GM12878 (cell line): ENCODE measurements around the gene GPR158. TPM values are rescaled to one million over a fixed set of nuclear protein-coding genes. Genes with fewer than 3 reads are reported as not detected.

ENCODE experiments used
- ATAC-seq: fragments of 200-7000 bp; cut with Tn5 transposase; 3 replicates; pipeline ENCODE4 v1.9.1; 2020; ENCODE audit warnings: mild to moderate bottlenecking, moderate library complexity
- BruUV-seq: library from RNA; stranded (reverse); fragments of 400-500 nt; replicated peaks from 2 replicates; lab custom pipeline; 2021; lab: Mats Ljungman, UMichigan
- CTCF ChIA-PET: fragments of 300-600 bp; sonication (Branson Sonifier 250); formaldehyde crosslinking; extraction: SDS; loops from one replicate; lab custom pipeline; 2021; ENCODE audit warnings: inconsistent platforms; lab: Yijun Ruan, JAX
- POLR2A ChIA-PET: fragments of 350-600 bp; formaldehyde crosslinking; extraction: SDS; loops from one replicate; lab custom pipeline; 2021; ENCODE audit warnings: inconsistent platforms; lab: Charles Lee
- RAD21 ChIA-PET: fragments of 300-600 bp; sonication (Branson Sonifier 250); formaldehyde crosslinking; loops from one replicate; lab custom pipeline; 2023; ENCODE audit warnings: antibody characterized with exemption; ENCODE audit not compliant: unreplicated experiment; lab: Charles Lee
- SMC1A ChIA-PET: fragments of 300-600 bp; sonication (Branson Sonifier 250); formaldehyde crosslinking; loops from one replicate; lab custom pipeline; 2023; ENCODE audit not compliant: unreplicated experiment, uncharacterized antibody; lab: Charles Lee
- DNase-seq: peaks from one replicate; pipeline ENCODE4 v3.0.0-alpha.2; 2011; ENCODE audit warnings: low read depth, low spot score
- FAIRE-seq: peaks from 3 replicates; lab custom pipeline; 2011; peaks lifted over from hg19 to GRCh38; lab: Jason Lieb, UNC
- H2AFZ ChIP-seq: 2 replicates; pipeline ENCODE4 v1.6.0; 2011; ENCODE audit warnings: low read depth, low read length, control low read depth; ENCODE audit not compliant: control insufficient read depth
- H3K27ac ChIP-seq: 2 replicates; pipeline ENCODE4 v1.5.1; 2011; ENCODE audit warnings: control low read depth; ENCODE audit not compliant: control insufficient read depth, insufficient read depth
- H3K27me3 ChIP-seq, 2 experiments: replicated peaks in 1 of 2; 2 replicates each; pipeline versions ENCODE4 v1.6.0 to v1.6.1; 2011; ENCODE audit warnings: low read length in 1 of 2; ENCODE audit not compliant: control insufficient read depth in 2 of 2, insufficient read depth in 2 of 2
- H3K36me3 ChIP-seq, 2 experiments: 2 replicates each; pipeline ENCODE4 v1.5.1; 2011; ENCODE audit warnings: low read length in 1 of 2; ENCODE audit not compliant: control insufficient read depth in 2 of 2, insufficient read depth in 2 of 2
- H3K4me1 ChIP-seq: 2 replicates; pipeline ENCODE4 v1.6.1; 2011; ENCODE audit warnings: mild to moderate bottlenecking, low read length, moderate library complexity, mixed read lengths; ENCODE audit not compliant: control insufficient read depth, insufficient read depth
- H3K4me2 ChIP-seq: 2 replicates; pipeline ENCODE4 v1.6.0; 2011; ENCODE audit warnings: control low read depth; ENCODE audit not compliant: control insufficient read depth, insufficient read depth
- H3K4me3 ChIP-seq: fragments of 200-600 bp; sonication (generic); 2 replicates; pipeline ENCODE4 v1.5.1; 2016
- H3K79me2 ChIP-seq: 2 replicates; pipeline ENCODE4 v1.6.0; 2011; ENCODE audit warnings: low read length; ENCODE audit not compliant: control insufficient read depth, insufficient read depth
- H3K9ac ChIP-seq: 2 replicates; pipeline ENCODE4 v1.8.0; 2011; ENCODE audit warnings: low read length, control low read depth, mixed read lengths; ENCODE audit not compliant: control insufficient read depth, insufficient read depth
- H3K9me3 ChIP-seq: replicated peaks from 3 replicates; pipeline ENCODE4 v1.5.1; 2011; ENCODE audit warnings: mild to moderate bottlenecking, low read length; ENCODE audit not compliant: control insufficient read depth, insufficient read depth
- H4K20me1 ChIP-seq: 2 replicates; pipeline ENCODE4 v1.6.0; 2011; ENCODE audit not compliant: control insufficient read depth, insufficient read depth
- BACH1 ChIP-seq: fragments of 450-650 bp; IDR thresholded peaks from 2 replicates; pipeline ENCODE4 v1.6.1; 2017; ENCODE audit warnings: mild to moderate bottlenecking, borderline replicate concordance
- BCL11A ChIP-seq: IDR thresholded peaks from 2 replicates; pipeline ENCODE4 v1.6.1; 2011; ENCODE audit warnings: low read depth, low read length
- EED ChIP-seq: sonication (generic); IDR thresholded peaks from 2 replicates; pipeline ENCODE4 v1.6.1; 2016; ENCODE audit warnings: antibody characterized with exemption, low read depth
- EP300 ChIP-seq, 2 experiments: fragments of 150-350 bp in 1 of 2; IDR thresholded peaks; 2 replicates each; pipeline ENCODE4 v1.6.1; 2011 to 2012; ENCODE audit warnings: low read depth in 2 of 2, low read length in 2 of 2, borderline replicate concordance in 1 of 2, improper control_type of control experiment in 1 of 2, inconsistent platforms in 1 of 2; ENCODE audit not compliant: control insufficient read depth in 1 of 2
- FOS ChIP-seq: IDR thresholded peaks from 3 replicates; pipeline ENCODE4 v1.6.1; 2011; ENCODE audit warnings: borderline replicate concordance; ENCODE audit not compliant: insufficient read length; ENCODE audit errors: extremely low read depth
- GATAD2B ChIP-seq: fragments of 450-650 bp; conservative IDR thresholded peaks from 2 replicates; pipeline ENCODE4 v1.6.1; 2017; ENCODE audit warnings: low read depth, mild to moderate bottlenecking, moderate library complexity
- IRF5 ChIP-seq: fragments of 450-650 bp; IDR thresholded peaks from 2 replicates; pipeline ENCODE4 v1.6.1; 2017; ENCODE audit warnings: borderline replicate concordance
- MYB ChIP-seq: fragments of 150-350 bp; IDR thresholded peaks from 2 replicates; pipeline ENCODE4 v1.6.1; 2014; ENCODE audit warnings: mild to moderate bottlenecking, low read depth, low read length, borderline replicate concordance
- NBN ChIP-seq: fragments of 450-650 bp; IDR thresholded peaks from 2 replicates; pipeline ENCODE4 v1.6.1; 2016
- NR2C1 ChIP-seq: fragments of 450-650 bp; IDR thresholded peaks from 2 replicates; pipeline ENCODE4 v1.6.1; 2017; ENCODE audit warnings: antibody characterized with exemption, mild to moderate bottlenecking, moderate library complexity
- PAX8 ChIP-seq: fragments of 450-650 bp; IDR thresholded peaks from 2 replicates; pipeline ENCODE4 v1.6.1; 2017; ENCODE audit warnings: mild to moderate bottlenecking, moderate library complexity
- POLR2AphosphoS5 ChIP-seq: IDR thresholded peaks from 2 replicates; pipeline ENCODE4 v1.6.1; 2011; ENCODE audit warnings: mild to moderate bottlenecking, low read length, inconsistent platforms
- TARDBP ChIP-seq: IDR thresholded peaks from 2 replicates; pipeline ENCODE4 v1.6.1; 2016; ENCODE audit warnings: borderline replicate concordance
- ZBTB33 ChIP-seq: fragments of 450-650 bp; IDR thresholded peaks from 2 replicates; pipeline ENCODE4 v1.6.1; 2017; ENCODE audit warnings: mild to moderate bottlenecking
- ZNF384 ChIP-seq: IDR thresholded peaks from 2 replicates; pipeline ENCODE4 v1.6.1; 2012; ENCODE audit warnings: low read depth, mild to moderate bottlenecking, low read length, improper control_type of control experiment, borderline replicate concordance
- WGBS: methylation state at CpG from one replicate; pipeline ENCODE4 v1.1.6; 2016; ENCODE audit warnings: low lambda C conversion rate; ENCODE audit not compliant: insufficient replicate concordance, insufficient coverage; ENCODE audit errors: missing lambda C conversion rate; 5-methylcytosine and 5-hydroxymethylcytosine counted together
- in situ Hi-C: fragments of 300-500 bp; cut with MboI; formaldehyde crosslinking; loops from 9 replicates; pipeline ENCODE4 v1.14.3; 2018; ENCODE audit warnings: mixed read lengths
- intact Hi-C: fragments of 100-400 bp; cut with micrococcal nuclease; formaldehyde crosslinking; loops from one replicate; pipeline ENCODE4 v1.14.2; 2022; ENCODE audit not compliant: unreplicated experiment
- polyA plus RNA-seq, 11 experiments: library from polyadenylated mRNA; depleted of rRNA in 4 of 11; unstranded in 6 of 11; stranded (reverse) in 5 of 11; fragments of >200 nt; fragmentation: Nextera tagmentation in 4 of 11; fragmentation: Illumina TruSeq in 1 of 11; extraction: Ambion mirVana in 4 of 11; extraction: Trizol in 1 of 11; gene quantifications; 1 replicate in 1 of 11; 2 replicates in 10 of 11; pipeline versions ENCODE4 v1.2.1 to v1.2.3, GENCODE V29; 2011 to 2016; ENCODE audit warnings: inconsistent platforms in 2 of 11, missing spikeins in 2 of 11, low read depth in 1 of 11
- total RNA-seq, 4 experiments: library from RNA; depleted of rRNA in 3 of 4; stranded (reverse); fragments of >200 nt in 3 of 4; fragmentation: Illumina TruSeq in 1 of 4; extraction: Trizol in 1 of 4; gene quantifications; 2 replicates each; pipeline versions ENCODE4 v1.2.1 to v1.2.3, GENCODE V29; 2013 to 2021

Gene GPR158
- total and polyA plus RNA-seq, 10 of the 15 experiments (the other 5 are each of a cell fraction or from before 2014, with no cell fraction given) = not detected

GRCh38 chr10:25502453-25502852 is 327.7 kb downstream of the GPR158 start:
- no peak overlapping the region for H2AFZ ChIP-seq
- RAD21 ChIA-PET = no interaction called here
- H3K27me3 ChIP-seq = no peaks in the 10 kb centered on the region
- no peak overlapping the region for H3K4me3 ChIP-seq
- no peak overlapping the region for H3K9ac ChIP-seq
- no peaks in the 10 kb centered on the region for H4K20me1 ChIP-seq
- H3K9me3 ChIP-seq = no peaks in the 10 kb centered on the region
- intact Hi-C loops (no loop called here), in situ Hi-C loops (no loop called here)
- BruUV-seq = no TSS peak
- no peak for ATAC-seq
- TF ChIP-seq MYB (no peak), PAX8 (no peak), EP300 (IDR thresholded peaks at IDR 0.05; ENCODE audit: borderline replicate concordance in 1 of 2, control insufficient read depth in 1 of 2, low read depth in 2 of 2, low read length in 2 of 2) (no peak), NR2C1 (no peak), NBN (no peak), TARDBP (no peak), ZNF384 (no peak), EED (no peak), FOS (no peak), BACH1 (no peak), POLR2AphosphoS5 (no peak), GATAD2B (no peak), IRF5 (no peak), BCL11A (no peak), ZBTB33 (no peak)
- TF ChIP-seq, all 136 proteins: peak for 0
- H3K27ac ChIP-seq = no peak overlapping the region
- no peaks in the 10 kb centered on the region for H3K36me3 ChIP-seq
- no peaks in the 10 kb centered on the region for H3K4me1 ChIP-seq
- H3K4me2 ChIP-seq = no peak overlapping the region
- ChIA-PET SMC1A (interaction anchor here (0.9 kb wide), 1 partner anchor 12 kb away, joined by 3 read pairs; no protein-coding TSS in a partner anchor), CTCF (no interaction called here), POLR2A (no interaction called here)
- 29% methylated on average over 1 of the region's 1 CpG for WGBS
- FAIRE-seq (no peak), DNase-seq (no peak)
- H3K79me2 ChIP-seq = no peaks in the 10 kb centered on the region
